ENCODE data around the gene ITGAD.

ITGAD gene

GRCh38 chr16:31371619-31372484 lies 21.3 kb upstream of the ITGAD start:
- TF ChIP-seq FOXM1 (IDR thresholded peaks at IDR 0.05; ENCODE audit: borderline replicate concordance, low read depth) (no peak), NFIC (IDR thresholded peaks at IDR 0.05) (no peak), EP300 (IDR thresholded peaks at IDR 0.05; ENCODE audit: borderline replicate concordance) (no peak), YY1 (IDR thresholded peaks at IDR 0.05; ENCODE audit: low read depth) (no peak), CEBPB (IDR thresholded peaks at IDR 0.05) (no peak)

GRCh38 chr16:31373235-31373634 lies 19.9 kb upstream of the ITGAD start:
- no peak for TF ChIP-seq ZBTB7A (IDR thresholded peaks at IDR 0.05; ENCODE audit: low read depth)
- TF ChIP-seq CEBPB (IDR thresholded peaks at IDR 0.05): no peak
- TF ChIP-seq REST (IDR thresholded peaks at IDR 0.05; ENCODE audit: low read depth): no peak
- no peak for TF ChIP-seq TCF12 (IDR thresholded peaks at IDR 0.05; ENCODE audit: low read depth)
- no peak for TF ChIP-seq USF1 (IDR thresholded peaks at IDR 0.05)

GRCh38 chr16:31375231-31375630 lies 17.9 kb upstream of the ITGAD start:
- no peak for TF ChIP-seq YY1 (IDR thresholded peaks at IDR 0.05; ENCODE audit: low read depth)
- no peak for TF ChIP-seq USF1 (IDR thresholded peaks at IDR 0.05)
- TF ChIP-seq RAD21 (IDR thresholded peaks at IDR 0.05; ENCODE audit: low read depth): no peak
- no peak for TF ChIP-seq MAX (IDR thresholded peaks at IDR 0.05)
- TF ChIP-seq ZBTB7A (IDR thresholded peaks at IDR 0.05; ENCODE audit: low read depth): no peak
- no peak for TF ChIP-seq FOXM1 (IDR thresholded peaks at IDR 0.05; ENCODE audit: borderline replicate concordance, low read depth)
- TF ChIP-seq NFIC (IDR thresholded peaks at IDR 0.05): no peak
- no peak for TF ChIP-seq TCF12 (IDR thresholded peaks at IDR 0.05; ENCODE audit: low read depth)
- TF ChIP-seq REST (IDR thresholded peaks at IDR 0.05; ENCODE audit: low read depth): no peak
- no peak for TF ChIP-seq CEBPB (IDR thresholded peaks at IDR 0.05)
- TF ChIP-seq EP300 (IDR thresholded peaks at IDR 0.05; ENCODE audit: borderline replicate concordance): no peak
- no peak for TF ChIP-seq TEAD4 (IDR thresholded peaks at IDR 0.05)
- TF ChIP-seq TAF1 (IDR thresholded peaks at IDR 0.05; ENCODE audit: low read depth): no peak
- no peak for TF ChIP-seq EGR1 (IDR thresholded peaks at IDR 0.05)
- no peak for TF ChIP-seq CREB1 (IDR thresholded peaks at IDR 0.05; ENCODE audit: low read depth)

- TF ChIP-seq FOXM1 (IDR thresholded peaks at IDR 0.05; ENCODE audit: borderline replicate concordance, low read depth) (no peak), YY1 (IDR thresholded peaks at IDR 0.05; ENCODE audit: low read depth) (no peak), TEAD4 (IDR thresholded peaks at IDR 0.05) (no peak), CEBPB (IDR thresholded peaks at IDR 0.05) (no peak), RAD21 (IDR thresholded peaks at IDR 0.05; ENCODE audit: low read depth) (no peak)
Observed at GRCh38 chr16:31376705-31377104, 16.4 kb upstream of the ITGAD start.

- TF ChIP-seq MAX (IDR thresholded peaks at IDR 0.05) (no peak), NFIC (IDR thresholded peaks at IDR 0.05) (no peak), EP300 (IDR thresholded peaks at IDR 0.05; ENCODE audit: borderline replicate concordance) (no peak)
Observed at GRCh38 chr16:31377210-31377903, 15.8 kb upstream of the ITGAD start.

GRCh38 chr16:31380201-31380600 lies 12.9 kb upstream of the ITGAD start:
- TF ChIP-seq RAD21 (IDR thresholded peaks at IDR 0.05; ENCODE audit: low read depth): no peak
- TF ChIP-seq EP300 (IDR thresholded peaks at IDR 0.05; ENCODE audit: borderline replicate concordance): no peak
- TF ChIP-seq TCF12 (IDR thresholded peaks at IDR 0.05; ENCODE audit: low read depth): no peak
- TF ChIP-seq TAF1 (IDR thresholded peaks at IDR 0.05; ENCODE audit: low read depth): no peak
- no peak for TF ChIP-seq CEBPB (IDR thresholded peaks at IDR 0.05)
- no peak for TF ChIP-seq CREB1 (IDR thresholded peaks at IDR 0.05; ENCODE audit: low read depth)
- no peak for TF ChIP-seq ZBTB7A (IDR thresholded peaks at IDR 0.05; ENCODE audit: low read depth)
- no peak for TF ChIP-seq NFIC (IDR thresholded peaks at IDR 0.05)
- TF ChIP-seq USF1 (IDR thresholded peaks at IDR 0.05): no peak
- no peak for TF ChIP-seq MAX (IDR thresholded peaks at IDR 0.05)
- TF ChIP-seq REST (IDR thresholded peaks at IDR 0.05; ENCODE audit: low read depth): no peak
- TF ChIP-seq YY1 (IDR thresholded peaks at IDR 0.05; ENCODE audit: low read depth): no peak
- no peak for TF ChIP-seq EGR1 (IDR thresholded peaks at IDR 0.05)
- TF ChIP-seq FOXM1 (IDR thresholded peaks at IDR 0.05; ENCODE audit: borderline replicate concordance, low read depth): no peak
- no peak for TF ChIP-seq TEAD4 (IDR thresholded peaks at IDR 0.05)

All from Ishikawa (cell line).